SIG-M5 treated with dmso at 0.1 percent for 504 hours (cell line): ENCODE results near the gene HACL1.

Source experiments
- DNase-seq: peaks from one replicate; lab custom pipeline; 2025; ENCODE audit not compliant: unreplicated experiment; lab: John Stamatoyannopoulos, UW

Gene HACL1

DNA sequence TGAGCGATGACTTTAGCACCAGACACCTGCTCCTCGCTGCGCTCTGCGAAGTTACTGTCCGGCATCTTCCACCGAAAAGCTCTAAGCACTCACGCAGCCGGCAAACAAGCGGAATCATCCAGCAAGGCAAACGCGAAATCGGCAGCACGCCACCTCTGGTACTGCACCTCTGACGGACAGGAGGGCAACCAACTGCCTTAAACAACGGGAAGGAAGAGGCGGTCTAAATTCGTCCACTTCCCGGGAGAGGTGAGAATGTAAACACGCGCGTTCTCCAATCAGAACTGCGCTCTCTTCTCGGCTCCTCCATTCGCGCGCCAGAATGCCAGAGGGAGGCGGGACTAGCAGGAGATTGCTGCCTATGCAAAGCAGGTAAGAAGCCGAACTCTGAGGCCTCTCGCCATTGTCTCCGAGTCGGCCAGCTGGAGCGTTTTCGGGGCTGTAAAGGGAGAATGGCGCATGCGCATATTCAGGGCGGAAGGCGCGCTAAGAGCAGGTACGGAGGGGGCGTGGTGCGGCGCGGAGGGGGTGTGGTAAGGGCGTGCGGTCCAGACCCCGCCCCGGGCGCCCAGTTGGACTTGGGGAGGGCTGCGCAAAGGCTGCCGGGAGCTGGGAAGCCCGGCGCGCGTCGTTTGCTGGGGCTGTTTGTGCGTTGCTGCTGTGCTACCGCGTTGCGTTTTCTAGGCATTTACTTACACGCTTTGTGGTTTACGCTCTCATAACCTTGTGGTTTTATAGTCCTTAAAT lies at the start of gene HACL1, which contains the start of gene BTD:
HACL1 (minus strand) TSS at position 171 of the 747 bp plus-strand sequence; CDS start at position 65, 106 bp downstream.
BTD (plus strand) TSS at position 347 of the 747 bp plus-strand sequence. CDS start 33,695 bp downstream, outside the sequence.
- no peak for DNase-seq

DNA sequence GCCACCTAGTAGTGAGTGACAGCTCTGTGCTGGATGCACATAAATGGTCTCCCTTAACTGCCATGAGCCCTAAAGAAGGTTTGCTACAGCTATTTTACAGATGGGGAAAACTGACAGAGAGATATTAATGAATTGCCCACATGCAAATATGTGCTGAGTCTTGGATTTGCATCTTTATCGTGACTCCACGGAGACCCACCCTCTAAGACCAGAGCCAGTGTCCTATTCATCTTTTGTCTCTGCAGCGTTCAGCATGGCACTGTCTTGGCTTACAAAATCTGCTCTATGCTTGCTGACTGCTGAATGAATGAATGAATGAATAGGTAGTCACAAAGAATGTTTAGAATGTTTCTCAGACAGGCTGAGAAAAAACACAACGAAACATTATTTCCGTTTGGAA lies 48.5 kb upstream of the HACL1 start:
- no peak for DNase-seq

DNA sequence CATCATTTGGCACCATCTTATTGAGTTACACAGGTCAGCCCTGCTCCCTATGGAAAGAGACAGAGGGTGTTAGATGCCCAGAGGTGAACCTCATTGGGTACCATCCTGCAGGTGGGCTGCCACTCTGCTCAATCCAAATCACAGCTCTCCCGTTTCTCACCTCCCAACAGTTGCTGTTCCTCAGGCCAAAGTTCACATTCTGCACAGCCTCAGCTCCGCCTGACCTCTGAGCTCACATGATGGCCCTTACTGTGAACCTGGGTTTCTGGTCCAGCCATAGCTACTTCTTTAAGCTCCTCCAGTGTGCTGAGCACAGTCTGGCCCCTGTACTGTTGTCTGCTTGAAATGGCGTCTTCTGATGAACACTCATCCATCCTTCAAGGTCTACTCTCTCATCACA lies 48.0 kb upstream of the HACL1 start:
- no peak for DNase-seq

DNA sequence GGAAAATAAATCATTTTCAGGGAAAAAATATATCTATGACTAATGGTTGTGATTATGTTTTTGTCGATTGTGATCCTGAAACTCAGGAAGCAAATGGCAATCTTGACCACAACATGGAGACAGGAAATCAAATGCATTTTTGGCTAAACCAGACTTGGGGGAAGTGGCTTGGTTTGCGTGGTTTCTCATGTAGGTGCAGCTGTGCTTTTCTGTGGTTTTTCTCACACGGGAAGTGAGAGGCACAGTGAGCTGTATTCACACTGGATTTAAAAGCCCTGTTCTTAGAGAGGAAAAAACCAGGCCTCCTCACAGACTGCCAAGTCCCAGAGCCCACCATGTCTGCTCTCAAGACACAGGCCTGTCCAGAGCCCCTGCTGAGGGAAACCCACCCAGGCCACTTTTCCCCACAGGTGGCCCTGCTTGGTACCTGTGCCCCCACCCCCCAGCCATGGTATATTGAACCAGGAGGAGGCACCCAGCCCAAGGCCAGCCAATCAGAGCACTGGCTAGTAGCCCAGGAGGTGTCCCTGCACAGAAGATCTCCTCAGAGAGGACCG lies 46.3 kb upstream of the HACL1 start:
- peak; percentile 83 for DNase-seq

GRCh38 chr3:15646851-15647511 lies 45.6 kb upstream of the HACL1 start:
- no peak for DNase-seq

DNA sequence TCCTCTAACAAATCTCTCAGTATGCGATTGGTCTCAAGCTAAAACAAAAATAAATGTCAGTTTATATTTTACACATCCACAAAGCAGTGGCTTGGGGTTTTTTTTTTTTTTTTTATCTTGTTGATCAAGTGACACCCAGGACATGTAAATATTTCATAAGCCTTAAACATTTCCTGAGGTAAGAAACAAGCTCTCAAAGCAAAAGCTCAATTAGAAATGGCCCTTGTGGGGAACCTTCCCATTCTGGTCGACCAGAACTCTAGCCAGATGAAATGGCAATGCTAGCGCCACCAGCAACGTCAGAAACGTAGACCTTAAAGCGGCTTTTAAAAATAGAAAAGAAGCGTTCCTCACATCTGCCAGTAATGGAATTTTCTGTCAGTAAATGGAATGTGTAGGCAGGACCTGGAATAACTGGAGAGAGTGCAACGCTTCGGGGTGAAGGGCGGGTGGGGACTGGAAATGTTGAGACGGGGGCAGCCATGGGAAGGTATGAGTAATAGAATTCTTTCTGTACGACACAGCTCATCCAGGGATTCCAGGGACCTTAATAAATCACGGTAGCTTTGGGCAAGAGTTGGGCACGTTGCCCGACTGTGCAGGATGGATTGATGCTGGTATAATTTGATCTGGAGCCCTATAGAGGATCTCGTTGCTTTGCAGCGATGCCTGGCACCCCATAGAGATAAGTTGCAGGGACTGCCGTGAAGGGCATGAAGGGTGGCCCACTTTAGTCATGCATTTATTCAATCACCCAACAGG lies 44.6 kb upstream of the HACL1 start:
- no peak for DNase-seq

DNA sequence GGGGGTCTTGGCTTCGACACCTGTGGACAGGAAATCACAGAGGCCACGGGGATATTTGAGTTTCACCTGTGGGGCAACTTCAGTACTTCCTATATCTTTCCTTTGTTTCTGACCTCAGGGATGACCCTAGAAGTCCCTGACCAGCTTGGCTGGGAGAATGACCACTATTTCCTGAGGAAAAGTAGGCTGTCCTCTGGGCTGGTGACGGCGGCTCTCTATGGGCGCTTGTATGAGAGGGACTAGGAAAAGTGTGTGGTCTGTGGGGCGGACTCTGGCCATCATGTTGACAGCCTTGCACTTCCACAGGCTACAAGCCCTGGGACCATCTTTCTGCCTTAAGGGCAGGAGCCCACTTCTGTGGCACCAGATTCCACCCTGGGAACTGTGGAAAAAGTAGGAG lies 43.9 kb upstream of the HACL1 start:
- no peak for DNase-seq

GRCh38 chr3:15638891-15639262 lies 37.5 kb upstream of the HACL1 start:
- DNase-seq, result no peak

DNA sequence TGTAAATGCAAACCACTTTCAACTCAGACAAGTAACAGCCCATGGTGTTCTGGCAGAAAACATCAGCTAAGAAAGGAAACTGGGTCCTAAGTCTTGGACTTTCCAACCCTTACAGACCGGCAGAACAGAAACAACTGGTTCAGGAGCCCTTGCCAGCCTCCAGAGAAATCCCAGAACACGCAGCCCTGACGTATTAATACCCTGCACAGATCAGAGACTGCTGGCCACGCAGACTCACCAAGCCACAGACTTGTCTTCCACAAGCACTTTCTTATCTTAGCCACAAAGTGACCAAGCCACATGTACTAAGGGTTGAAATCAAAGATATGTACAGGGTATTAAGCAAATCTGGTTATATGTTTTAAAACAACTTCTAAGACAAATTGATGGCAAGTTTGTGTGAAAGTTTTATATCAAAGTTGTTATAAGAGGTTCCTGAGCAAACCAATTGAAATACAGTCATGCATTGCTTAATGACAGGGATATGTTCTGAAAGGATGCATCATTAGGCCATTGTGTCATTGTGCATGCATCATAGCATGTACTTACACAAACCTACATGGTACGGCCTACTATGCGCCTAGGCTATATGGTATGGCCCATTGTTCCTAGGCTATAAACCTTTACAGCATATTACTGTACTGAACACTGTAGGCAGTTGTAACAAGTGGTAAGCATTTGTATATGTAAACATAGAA lies 37.0 kb upstream of the HACL1 start:
- DNase-seq, result no peak

GRCh38 chr3:15637131-15637951 lies 36.0 kb upstream of the HACL1 start:
- DNase-seq, result no peak

DNA sequence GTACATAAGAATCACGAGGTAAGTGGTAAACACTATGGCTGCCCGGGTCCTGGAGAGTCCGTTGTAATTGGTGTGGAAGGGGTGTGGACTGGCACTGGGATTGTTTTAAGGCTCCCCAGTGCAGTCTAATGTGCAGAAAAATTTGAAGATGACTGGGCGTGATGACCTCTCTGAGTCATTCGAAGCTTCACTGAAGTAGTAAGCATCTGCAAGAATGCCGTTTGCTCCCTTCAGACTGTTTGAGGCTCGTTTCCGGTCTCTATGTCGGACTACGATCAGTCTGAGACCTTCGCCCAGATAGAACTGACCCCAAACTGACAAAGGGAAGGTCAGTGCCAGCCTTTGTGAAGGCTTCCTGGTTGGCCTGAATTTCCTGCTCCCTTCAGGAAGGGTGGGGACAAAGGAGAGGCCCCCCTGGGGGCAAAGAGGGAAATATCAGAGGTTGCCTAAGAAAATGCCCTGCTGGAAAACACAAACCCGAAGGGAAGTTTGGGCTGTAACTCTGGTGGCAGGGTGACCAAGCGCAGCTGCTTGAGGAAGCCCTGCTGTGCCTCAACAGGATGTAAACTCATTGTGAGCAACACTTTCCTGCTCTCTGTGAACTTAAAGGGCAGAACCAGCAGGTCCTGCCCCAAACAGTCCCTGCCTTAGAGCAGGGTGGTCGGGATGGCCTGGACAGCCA lies 34.8 kb upstream of the HACL1 start:
- peak; percentile 29 for DNase-seq

DNA sequence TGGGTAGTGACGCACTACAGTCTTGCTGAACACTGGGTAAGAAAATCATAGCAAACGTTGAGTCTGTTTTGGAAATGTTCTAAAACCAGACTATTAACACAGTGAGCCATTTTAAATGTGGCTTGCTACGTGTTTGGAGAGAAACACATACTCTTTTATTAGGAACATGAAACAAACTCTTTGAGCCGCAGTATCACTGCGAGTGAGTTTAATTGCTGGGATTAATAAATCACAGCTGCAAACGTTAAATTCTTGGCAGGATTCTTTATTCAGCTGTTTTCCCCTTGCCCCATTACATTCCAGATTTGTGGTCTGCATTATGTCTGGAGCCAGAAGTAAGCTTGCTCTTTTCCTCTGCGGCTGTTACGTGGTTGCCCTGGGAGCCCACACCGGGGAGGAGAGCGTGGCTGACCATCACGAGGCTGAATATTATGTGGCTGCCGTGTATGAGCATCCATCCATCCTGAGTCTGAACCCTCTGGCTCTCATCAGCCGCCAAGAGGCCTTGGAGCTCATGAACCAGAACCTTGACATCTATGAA lies 33.8 kb upstream of the HACL1 start:
- no peak for DNase-seq

GRCh38 chr3:15634671-15635070 lies 33.3 kb upstream of the HACL1 start:
- DNase-seq, result no peak

GRCh38 chr3:15633766-15634598 lies 32.6 kb upstream of the HACL1 start:
- peak; percentile 14 for DNase-seq

DNA sequence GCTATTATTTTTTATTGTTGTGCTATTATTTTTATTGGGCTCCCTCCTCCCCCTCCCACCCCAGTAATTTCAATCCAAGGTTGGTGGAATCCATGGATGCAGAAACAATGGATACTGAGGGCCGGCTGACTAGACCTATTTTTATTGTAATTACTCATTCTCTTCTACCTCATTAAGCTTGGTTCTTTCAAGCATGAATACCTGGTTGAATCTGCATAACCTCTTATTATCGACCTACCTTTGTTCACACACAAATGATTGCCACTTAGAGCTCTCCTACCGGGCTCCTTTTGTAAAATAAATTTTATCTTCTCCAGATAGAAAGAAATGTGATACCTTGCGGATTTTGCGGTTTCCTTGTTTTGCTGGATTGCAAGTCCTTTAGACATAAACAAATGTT lies 31.8 kb upstream of the HACL1 start:
- DNase-seq, result no peak

GRCh38 chr3:15632212-15632580 lies 30.8 kb upstream of the HACL1 start:
- DNase-seq, result no peak

- DNase-seq, result no peak
Observed at GRCh38 chr3:15631426-15632211, 30.2 kb upstream of the HACL1 start.
